Keratinocyte (primary cell): ENCODE results near the gene PLPP3.

Experiments used
- EZH2 ChIP-seq: IDR thresholded peaks from one replicate; pipeline ENCODE4 v1.6.1; 2012; ENCODE audit warnings: inconsistent platforms, mild to moderate bottlenecking, low read length, moderate library complexity
- TF ChIP-seq, protein P1 (sequence below), 3 experiments: IDR thresholded peaks in 1 of 3; conservative IDR thresholded peaks in 1 of 3; optimal IDR thresholded peaks in 1 of 3; 2 replicates in 2 of 3; 3 replicates in 1 of 3; pipeline versions ENCODE3 to v1.5.1; 2011; ENCODE audit warnings: low read length in 3 of 3, mild to moderate bottlenecking in 3 of 3, moderate library complexity in 2 of 3, control low read depth in 1 of 3, inconsistent platforms in 1 of 3; ENCODE audit not compliant: insufficient read depth in 2 of 3; ENCODE audit errors: extremely low read depth in 1 of 3

GRCh38 chr1:56447823-56448222, 131.5 kb downstream of the PLPP3 start:
- TF ChIP-seq, protein P1, sequence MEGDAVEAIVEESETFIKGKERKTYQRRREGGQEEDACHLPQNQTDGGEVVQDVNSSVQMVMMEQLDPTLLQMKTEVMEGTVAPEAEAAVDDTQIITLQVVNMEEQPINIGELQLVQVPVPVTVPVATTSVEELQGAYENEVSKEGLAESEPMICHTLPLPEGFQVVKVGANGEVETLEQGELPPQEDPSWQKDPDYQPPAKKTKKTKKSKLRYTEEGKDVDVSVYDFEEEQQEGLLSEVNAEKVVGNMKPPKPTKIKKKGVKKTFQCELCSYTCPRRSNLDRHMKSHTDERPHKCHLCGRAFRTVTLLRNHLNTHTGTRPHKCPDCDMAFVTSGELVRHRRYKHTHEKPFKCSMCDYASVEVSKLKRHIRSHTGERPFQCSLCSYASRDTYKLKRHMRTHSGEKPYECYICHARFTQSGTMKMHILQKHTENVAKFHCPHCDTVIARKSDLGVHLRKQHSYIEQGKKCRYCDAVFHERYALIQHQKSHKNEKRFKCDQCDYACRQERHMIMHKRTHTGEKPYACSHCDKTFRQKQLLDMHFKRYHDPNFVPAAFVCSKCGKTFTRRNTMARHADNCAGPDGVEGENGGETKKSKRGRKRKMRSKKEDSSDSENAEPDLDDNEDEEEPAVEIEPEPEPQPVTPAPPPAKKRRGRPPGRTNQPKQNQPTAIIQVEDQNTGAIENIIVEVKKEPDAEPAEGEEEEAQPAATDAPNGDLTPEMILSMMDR (optimal IDR thresholded peaks at IDR 0.05 in 1 of 3, IDR thresholded peaks at IDR 0.05 in 1 of 3, conservative IDR thresholded peaks at IDR 0.05 in 1 of 3; ENCODE audit: extremely low read depth in 1 of 3, insufficient read depth in 2 of 3, low read length in 3 of 3) = no peak
- no peak for TF ChIP-seq EZH2
